GM19397 (cell line): ENCODE measurements around the gene MARCHF6.
"Not testable (repeated sequence)": the region's sequence is repeated elsewhere in the genome, so short reads cannot be mapped to it uniquely, and the experiment has no call there.

Experiments used
- ATAC-seq: cut with Tn5 transposase; IDR thresholded peaks from one replicate; pipeline ENCODE4 v1.9.1; 2021; ENCODE audit warnings: mild to moderate bottlenecking, moderate library complexity; ENCODE audit not compliant: unreplicated experiment

Gene MARCHF6

GRCh38 chr5:10353241-10354047, at the start of gene MARCHF6:
MARCHF6 (plus strand) TSS chr5:10353695; CDS start chr5:10353899, 204 bp downstream.
- ATAC-seq = peak; percentile 91

DNA sequence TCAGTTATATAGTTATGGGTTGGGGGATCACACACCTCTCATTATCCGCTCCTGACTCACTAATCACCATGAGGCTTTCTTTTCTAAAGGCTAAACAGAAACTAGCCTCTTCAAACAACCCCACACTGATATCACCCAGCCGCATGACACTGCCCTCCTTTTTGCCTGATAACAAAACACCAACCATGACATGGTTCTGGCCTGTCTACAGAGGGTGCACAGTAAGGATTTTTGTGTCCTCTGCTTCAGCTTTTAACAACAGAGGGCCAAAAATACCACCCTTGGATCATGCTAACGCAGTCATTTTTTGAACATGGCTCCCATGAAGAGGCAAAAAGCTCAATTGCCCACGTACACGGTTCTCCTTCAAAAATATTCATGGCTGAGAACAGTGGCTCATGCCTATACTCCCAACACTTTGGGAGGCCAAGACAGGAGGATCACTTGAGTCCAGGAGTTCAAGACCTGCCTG, 49.8 kb upstream of the MARCHF6 start:
- no peak for ATAC-seq

- ATAC-seq = no peak
Observed at GRCh38 chr5:10304932-10305331, 48.6 kb upstream of the MARCHF6 start.

DNA sequence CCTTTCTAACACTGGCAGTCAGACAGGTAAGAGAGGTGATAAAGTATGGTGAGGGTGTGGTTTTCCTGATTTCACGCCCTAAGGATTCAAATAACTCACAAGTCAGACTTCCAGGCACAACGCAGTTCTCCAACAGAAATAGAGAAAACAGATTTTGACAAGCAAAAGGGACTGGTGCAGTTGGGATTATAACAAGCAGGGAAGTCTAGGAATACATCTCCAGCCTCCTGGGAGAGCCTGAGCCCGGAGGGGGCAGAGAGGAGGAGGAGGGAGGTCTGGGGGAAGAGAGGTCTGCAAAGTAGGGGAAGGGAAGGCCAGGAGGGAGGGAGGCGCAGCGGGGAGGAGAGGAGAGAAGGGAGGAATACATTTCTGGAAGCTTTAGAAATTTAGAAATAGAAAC, 47.4 kb upstream of the MARCHF6 start:
- no peak for ATAC-seq

- ATAC-seq = no peak
Observed at GRCh38 chr5:10306806-10307205, 46.7 kb upstream of the MARCHF6 start.

DNA sequence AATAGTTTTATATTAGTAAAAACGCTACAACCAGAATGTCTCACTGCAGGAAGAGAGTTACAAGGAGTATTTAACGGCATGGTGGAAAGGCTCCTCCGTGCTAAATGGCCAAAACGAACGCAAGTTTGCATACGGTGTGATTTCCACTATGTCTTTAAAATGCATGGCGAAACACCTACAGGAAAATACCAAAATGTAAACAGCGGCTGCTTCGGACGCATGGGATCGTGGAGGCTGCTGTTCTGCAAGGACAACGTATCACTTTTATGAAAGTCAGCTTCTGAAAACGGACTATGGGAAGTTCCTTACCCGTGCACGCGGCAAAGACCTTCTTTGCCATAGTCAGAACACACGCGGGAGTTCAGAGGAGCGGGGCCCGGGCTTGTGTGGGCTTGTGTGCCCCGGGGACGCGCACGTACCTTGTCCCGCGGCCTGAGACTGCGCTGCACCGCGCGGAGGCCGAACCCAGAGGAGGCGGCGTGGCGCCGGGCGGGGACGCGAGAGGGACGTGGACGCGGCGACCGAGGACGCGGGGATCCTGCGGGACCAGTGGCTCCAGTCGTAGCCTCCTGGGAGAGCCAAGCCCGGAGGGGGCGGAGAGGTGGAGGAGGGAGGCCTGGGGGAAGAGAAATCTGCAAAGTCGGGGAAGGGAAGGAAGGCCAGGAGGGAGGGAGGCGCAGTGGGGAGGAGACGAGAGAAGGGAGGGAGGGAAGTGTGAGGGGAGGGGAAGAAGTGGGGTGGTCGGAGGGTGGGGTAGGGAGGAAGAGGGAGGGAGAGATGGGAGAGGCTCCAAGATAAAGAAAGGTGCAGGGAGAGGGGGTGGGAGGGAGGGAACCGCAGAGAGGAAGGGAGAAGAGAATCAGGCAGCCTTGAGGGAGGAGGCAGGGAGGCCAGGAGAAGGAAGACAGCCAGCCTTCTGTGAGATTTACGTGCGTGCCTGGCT, 46.0 kb upstream of the MARCHF6 start, which contains the start of gene CMBL:
TSS of gene CMBL (minus strand) at position 697 of the 943 bp plus-strand sequence. CDS start 17,140 bp downstream, outside the sequence.
- ATAC-seq = peak; percentile 88

DNA sequence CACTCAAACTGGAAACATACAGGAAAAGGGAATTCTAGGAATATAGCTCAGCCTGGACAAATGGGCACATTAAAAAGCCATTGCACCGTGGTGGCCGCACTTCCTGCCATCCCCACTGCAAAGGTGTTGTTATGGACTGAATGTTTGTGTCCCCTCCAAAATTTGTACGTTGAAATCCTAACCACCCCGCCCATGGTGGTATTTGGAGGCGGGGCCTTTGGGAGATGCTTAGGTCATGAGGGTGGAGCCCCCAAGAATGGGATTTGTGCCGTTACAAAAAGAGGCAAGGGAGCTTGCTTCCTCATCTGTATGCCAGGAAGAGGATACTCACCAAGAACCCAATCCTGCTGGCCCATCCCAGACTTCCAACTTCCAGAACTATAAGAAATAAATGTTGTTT, 44.7 kb upstream of the MARCHF6 start:
- ATAC-seq = no peak

DNA sequence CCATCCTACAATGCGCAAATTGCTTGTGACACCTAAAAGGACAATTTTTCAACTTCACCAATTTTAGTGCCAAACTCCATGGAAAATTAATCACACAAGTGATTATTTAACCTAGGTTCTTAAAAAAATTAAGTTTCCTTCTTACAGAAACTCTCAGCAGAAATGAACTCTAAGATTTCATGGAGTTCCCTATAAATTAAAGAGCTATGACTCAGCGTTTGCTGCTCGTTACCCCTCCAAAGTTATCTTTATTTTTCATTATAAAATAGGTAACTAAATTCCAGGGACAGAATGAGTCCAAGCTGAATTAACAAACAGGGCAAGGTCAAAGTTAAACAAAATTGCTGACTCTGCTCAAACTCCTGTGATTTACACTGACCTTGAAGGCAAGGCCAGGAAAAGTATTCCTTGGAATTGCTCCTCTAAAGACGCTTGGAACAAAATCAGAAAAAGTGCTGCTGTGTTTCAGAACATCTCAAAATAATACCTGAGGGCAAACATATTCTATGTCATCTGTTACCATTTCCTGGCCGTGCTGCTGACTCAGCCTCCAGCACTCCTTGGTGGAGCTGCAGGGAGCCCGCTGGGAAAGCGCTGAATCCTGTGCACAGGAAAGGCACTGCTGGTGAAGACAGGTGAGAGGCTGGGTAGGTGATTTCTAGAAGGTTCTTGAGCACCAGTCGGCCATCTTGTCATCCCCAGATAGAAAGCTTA, 43.3 kb upstream of the MARCHF6 start:
- no peak for ATAC-seq

DNA sequence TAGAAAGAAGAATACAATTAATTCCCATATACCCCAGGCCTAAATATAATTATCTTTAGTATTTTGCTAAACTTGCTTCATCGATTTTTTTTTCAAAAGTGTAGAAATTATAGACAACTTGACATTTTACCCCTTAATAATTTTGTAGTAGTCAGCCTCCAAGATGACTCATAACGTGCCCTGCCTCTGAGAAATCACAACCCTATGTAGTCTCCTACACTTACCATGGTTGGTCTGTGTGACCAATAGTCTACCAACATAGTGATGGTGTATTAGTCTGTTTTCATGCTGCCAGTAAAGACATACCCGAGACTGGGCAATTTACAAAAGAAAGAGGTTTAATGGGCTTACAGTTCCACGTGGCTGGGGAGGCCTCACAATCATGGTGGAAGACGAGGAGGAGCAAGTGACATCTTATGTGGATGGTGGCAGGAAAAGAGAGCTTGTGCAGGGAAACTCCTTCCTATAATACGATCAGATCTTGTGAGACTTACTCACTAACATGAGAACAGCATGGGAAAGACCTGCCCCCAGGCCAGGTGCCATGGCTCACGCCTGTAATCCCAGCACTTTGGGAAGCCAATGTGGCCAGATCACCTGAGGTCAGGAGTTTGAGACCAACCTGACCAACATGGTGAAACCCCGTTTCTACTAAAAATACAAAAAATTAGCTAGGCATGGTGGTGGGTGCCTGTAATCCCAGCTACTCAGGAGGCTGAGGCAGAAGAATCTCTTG, 42.5 kb upstream of the MARCHF6 start:
- not testable (repeated sequence) for ATAC-seq

DNA sequence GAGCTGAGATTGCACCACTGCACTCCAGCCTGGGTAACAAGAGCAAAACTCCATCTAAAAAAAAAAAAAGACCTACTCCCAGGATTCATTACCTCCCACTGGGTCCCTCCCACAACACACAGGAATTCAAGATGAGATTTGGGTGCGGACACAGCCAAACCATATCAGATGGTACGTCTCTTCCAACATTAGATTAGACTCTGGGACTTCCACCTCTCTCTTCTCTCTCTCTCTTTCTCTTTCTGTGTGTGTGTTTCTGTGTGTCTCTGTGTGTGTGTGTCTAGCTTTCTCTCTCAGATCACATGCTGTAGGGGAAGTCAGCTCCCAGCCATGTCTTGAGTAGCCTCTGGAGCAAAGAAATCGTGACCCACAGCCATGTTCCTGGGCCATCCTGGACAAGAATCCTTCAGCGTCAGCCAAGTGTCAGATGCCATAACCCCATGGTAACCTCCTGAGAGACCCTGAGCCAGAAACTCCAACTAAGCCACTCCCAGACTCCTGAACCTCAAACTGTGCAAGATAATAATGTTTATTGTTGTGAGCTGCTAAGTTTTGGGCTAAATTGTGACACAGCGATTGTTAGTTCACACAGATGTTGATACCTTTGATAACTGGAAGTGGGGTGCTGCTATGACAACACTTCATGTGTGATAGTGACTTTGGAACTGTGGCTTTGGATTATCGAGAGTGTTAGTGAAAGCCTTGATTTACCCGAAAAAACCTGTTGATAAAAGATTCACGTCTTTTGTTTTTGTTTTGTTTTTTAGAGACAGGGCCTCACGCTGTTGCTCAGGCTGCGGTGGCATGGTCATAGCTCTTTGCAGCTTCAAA, 41.7 kb upstream of the MARCHF6 start:
- no peak for ATAC-seq

GRCh38 chr5:10315201-10315600, 38.3 kb upstream of the MARCHF6 start:
- ATAC-seq = no peak

DNA sequence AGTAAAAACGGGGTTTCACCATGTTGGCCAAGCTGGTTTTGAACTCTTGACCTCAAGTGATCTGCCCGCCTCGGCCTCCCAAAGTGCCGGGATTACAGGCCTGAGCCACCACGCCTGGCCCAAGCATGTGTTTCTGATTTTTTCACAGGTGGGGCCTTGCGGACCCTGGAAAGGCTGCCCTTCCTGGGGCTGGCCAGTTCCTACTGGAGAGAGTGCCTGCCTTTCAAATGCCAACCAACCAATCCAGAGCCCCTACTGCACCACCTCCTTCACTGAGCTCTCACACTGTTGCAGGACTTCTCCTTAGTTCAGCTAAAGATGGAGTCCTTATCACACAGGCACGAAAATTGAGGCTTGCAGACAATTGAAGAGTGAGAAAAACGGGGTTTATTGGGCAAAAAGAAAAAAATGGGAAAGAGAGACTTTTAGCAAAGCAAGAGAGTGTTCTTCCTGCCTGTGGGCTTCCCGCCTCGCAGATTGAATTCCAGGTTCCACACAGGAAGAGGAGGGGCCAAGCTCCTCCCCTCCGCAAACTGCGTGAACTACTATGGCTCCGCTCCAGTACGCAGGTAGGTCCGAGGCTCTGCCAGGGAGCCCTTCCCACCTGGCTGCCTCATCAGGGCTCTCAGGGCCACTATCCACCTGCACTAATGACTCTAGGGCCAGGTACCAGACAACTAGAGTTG, 37.5 kb upstream of the MARCHF6 start:
- no peak for ATAC-seq

DNA sequence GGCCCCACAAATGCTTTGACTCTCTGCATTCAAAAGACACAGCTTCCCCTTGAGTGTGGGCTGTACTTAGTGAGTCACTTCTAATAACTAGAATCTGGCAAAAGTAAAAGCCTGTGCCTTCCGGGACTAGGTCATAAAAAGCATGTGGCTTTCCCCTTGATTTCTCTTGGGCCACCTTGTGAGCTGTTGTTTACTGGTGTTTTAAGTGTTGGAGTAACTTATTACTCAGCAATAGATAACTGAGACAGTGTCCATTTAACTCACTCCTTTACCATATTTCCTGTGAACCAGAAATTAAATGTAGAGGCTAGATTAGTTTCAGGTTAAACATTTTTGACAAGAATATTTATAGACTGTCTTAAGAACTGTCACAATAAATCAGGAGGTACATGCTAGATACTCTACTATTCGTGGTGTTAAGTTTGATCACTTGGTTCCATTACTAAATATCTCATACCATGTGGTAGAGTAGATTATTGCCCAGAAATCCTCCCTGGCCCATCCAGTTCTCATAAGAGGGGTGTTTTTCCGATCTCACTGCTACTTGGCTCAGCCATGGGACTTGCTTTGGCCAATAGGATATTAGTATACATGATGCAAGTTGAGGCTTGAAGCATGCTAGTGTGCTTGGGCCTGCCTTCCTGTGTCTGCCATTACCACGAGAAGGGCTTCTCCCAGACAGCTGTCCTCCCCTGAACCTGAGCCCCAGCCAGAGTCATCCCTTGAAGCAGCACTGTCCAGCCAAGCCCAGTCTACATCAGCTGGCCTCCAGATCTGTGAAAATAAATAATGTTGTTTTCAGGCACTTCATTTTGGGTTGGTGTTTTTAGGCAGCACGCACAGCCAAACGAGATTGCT, 35.4 kb upstream of the MARCHF6 start:
- ATAC-seq = no peak

GRCh38 chr5:10319202-10319851, 34.2 kb upstream of the MARCHF6 start:
- ATAC-seq = no peak

- ATAC-seq = no peak
Observed at GRCh38 chr5:10320793-10321192, 32.7 kb upstream of the MARCHF6 start.

DNA sequence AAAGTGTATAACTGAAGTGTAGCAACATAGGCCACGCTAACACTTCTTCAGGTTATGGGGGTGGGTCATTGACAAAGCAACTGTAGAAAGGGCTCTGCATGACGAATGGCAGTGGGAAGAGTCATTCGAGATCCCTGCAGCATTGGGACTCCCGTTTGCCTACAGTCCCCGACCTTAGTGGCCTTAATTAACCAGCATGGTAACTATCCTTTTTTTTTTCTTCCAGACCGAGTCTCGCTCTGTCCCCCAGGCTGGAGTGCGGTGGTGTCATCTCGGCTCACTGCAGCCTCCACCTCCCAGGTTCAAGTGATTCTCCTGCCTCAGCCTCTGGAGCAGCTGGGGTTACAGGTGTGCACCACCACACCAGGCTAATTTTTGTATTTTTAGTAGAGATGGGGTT, 31.6 kb upstream of the MARCHF6 start:
- ATAC-seq = no peak
